Spinal cord (tissue), 10 donors: ENCODE results near the gene PBX2. TPM values are rescaled to one million over a fixed set of nuclear protein-coding genes. Genes with fewer than 3 reads are reported as not detected.
"Not testable (repeated sequence)": the region's sequence is repeated elsewhere in the genome, so short reads cannot be mapped to it uniquely, and the experiment has no call there.

Source experiments
- DNase-seq, 6 donors: peaks; one replicate each; pipeline versions ENCODE4 v3.0.0 to v3.0.0-alpha.2; 2013 to 2015; ENCODE audit warnings: low spot score in 6 of 6, low read depth in 4 of 6
- H3K27ac ChIP-seq: one replicate; pipeline ENCODE4 v1.5.1; 2013; ENCODE audit warnings: low read depth, low read length, control low read depth
- H3K27me3 ChIP-seq: one replicate; pipeline ENCODE4 v1.6.1; 2013; ENCODE audit warnings: low read length; ENCODE audit not compliant: control insufficient read depth, insufficient read depth
- H3K36me3 ChIP-seq: one replicate; pipeline ENCODE4 v1.6.1; 2013; ENCODE audit warnings: low read length; ENCODE audit not compliant: control insufficient read depth, insufficient read depth
- H3K4me1 ChIP-seq: one replicate; pipeline ENCODE4 v1.6.1; 2013; ENCODE audit warnings: low read length; ENCODE audit not compliant: control insufficient read depth, insufficient read depth
- H3K4me3 ChIP-seq: one replicate; pipeline ENCODE4 v1.5.1; 2013; ENCODE audit warnings: low read depth, low read length, control low read depth
- H3K9me3 ChIP-seq: one replicate; pipeline ENCODE4 v1.6.1; 2013; ENCODE audit warnings: low read length; ENCODE audit not compliant: control insufficient read depth, insufficient read depth
- WGBS: methylation state at CpG from one replicate; pipeline ENCODE4 v1.1.5; 2013; ENCODE audit warnings: missing lambda C conversion rate; ENCODE audit not compliant: insufficient coverage; 5-methylcytosine and 5-hydroxymethylcytosine counted together
- polyA plus RNA-seq, 2 donors: library from polyadenylated mRNA; unstranded; fragments of 120-200 nt; gene quantifications; one replicate each; pipeline ENCODE4 v1.2.1, GENCODE V29; 2013; ENCODE audit not compliant: insufficient read length in 2 of 2
- total RNA-seq, 2 donors: library from RNA; depleted of rRNA in 1 of 2; stranded (reverse); fragments of 120-200 nt in 1 of 2; fragments of >200 nt in 1 of 2; gene quantifications; one replicate each; pipeline versions ENCODE4 v1.2.3 to v1.2.4, GENCODE V29; 2013 to 2014
- donor health status: healthy.

PBX2 gene
- total and polyA plus RNA-seq, 4 donors = 32.6 to 94.3 (median 59.3) TPM

GRCh38 chr6:32218167-32218566 lies 28.2 kb upstream of the PBX2 start:
- H3K27me3 ChIP-seq = no peaks in the 10 kb centered on the region

GRCh38 chr6:32216998-32217397 lies 27.0 kb upstream of the PBX2 start:
- no peaks in the 10 kb centered on the region for H3K4me1 ChIP-seq
- no peaks in the 10 kb centered on the region for H3K9me3 ChIP-seq
- 96% methylated on average over 10 of the region's 11 CpGs for WGBS
- H3K27me3 ChIP-seq = no peaks in the 10 kb centered on the region
- DNase-seq = no peak
- no peak overlapping the region for H3K27ac ChIP-seq
- H3K4me3 ChIP-seq = no peak overlapping the region
- no peaks in the 10 kb centered on the region for H3K36me3 ChIP-seq

More at GRCh38 chr6:32218167-32218566, 28.2 kb upstream of the PBX2 start:
- Histone ChIP-seq H3K9me3 (no peaks in the 10 kb centered on the region), H3K27ac (no peak overlapping the region), H3K36me3 (no peaks in the 10 kb centered on the region), H3K4me3 (no peak overlapping the region), H3K4me1 (no peaks in the 10 kb centered on the region)
- no peak for DNase-seq
- WGBS = 76% methylated on average over 7 of the region's 7 CpGs

GRCh38 chr6:32216285-32216684 lies 26.3 kb upstream of the PBX2 start:
- DNase-seq = no peak
- Histone ChIP-seq H3K27ac (no peak overlapping the region), H3K36me3 (no peaks in the 10 kb centered on the region), H3K4me1 (no peaks in the 10 kb centered on the region), H3K4me3 (no peak overlapping the region), H3K27me3 (no peaks in the 10 kb centered on the region), H3K9me3 (no peaks in the 10 kb centered on the region)
- 80% methylated on average over 1 of the region's 10 CpGs for WGBS

GRCh38 chr6:32215617-32216016 lies 25.6 kb upstream of the PBX2 start:
- WGBS = no CpG with 5 or more reads among the region's 4 CpGs
- Histone ChIP-seq H3K27me3 (no peaks in the 10 kb centered on the region), H3K27ac (no peak overlapping the region), H3K9me3 (no peaks in the 10 kb centered on the region), H3K36me3 (no peaks in the 10 kb centered on the region), H3K4me1 (no peaks in the 10 kb centered on the region), H3K4me3 (no peak overlapping the region)
- no peak for DNase-seq

- Histone ChIP-seq H3K27me3 (no peaks in the 10 kb centered on the region), H3K9me3 (no peaks in the 10 kb centered on the region), H3K27ac (no peak overlapping the region), H3K36me3 (no peaks in the 10 kb centered on the region), H3K4me1 (no peaks in the 10 kb centered on the region), H3K4me3 (no peak overlapping the region)
- DNase-seq = no peak
- no CpG with 5 or more reads among the region's 3 CpGs for WGBS
Measured at GRCh38 chr6:32214126-32214525, 24.1 kb upstream of the PBX2 start.

GRCh38 chr6:32213649-32214048 lies 23.6 kb upstream of the PBX2 start:
- Histone ChIP-seq H3K4me1 (no peaks in the 10 kb centered on the region), H3K36me3 (no peaks in the 10 kb centered on the region), H3K27me3 (no peaks in the 10 kb centered on the region), H3K4me3 (no peak overlapping the region), H3K27ac (no peak overlapping the region), H3K9me3 (no peaks in the 10 kb centered on the region)
- DNase-seq = no peak
- WGBS = 92% methylated on average over 2 of the region's 6 CpGs

- DNase-seq = no peak
- 85% methylated on average over 10 of the region's 12 CpGs for WGBS
- Histone ChIP-seq H3K4me1 (no peaks in the 10 kb centered on the region), H3K27ac (no peak overlapping the region), H3K36me3 (no peaks in the 10 kb centered on the region), H3K9me3 (no peaks in the 10 kb centered on the region), H3K27me3 (no peaks in the 10 kb centered on the region), H3K4me3 (no peak overlapping the region)
Measured at GRCh38 chr6:32212076-32212760, 22.2 kb upstream of the PBX2 start.

- H3K4me3 ChIP-seq, H3K36me3 ChIP-seq, H3K27ac ChIP-seq, DNase-seq, H3K9me3 ChIP-seq, H3K27me3 ChIP-seq, H3K4me1 ChIP-seq: not testable (repeated sequence)
- WGBS = 57% methylated on average over 1 of the region's 4 CpGs
Measured at GRCh38 chr6:32211432-32211831, 21.4 kb upstream of the PBX2 start.

- 91% methylated on average over 5 of the region's 5 CpGs for WGBS
- Histone ChIP-seq H3K9me3 (no peaks in the 10 kb centered on the region), H3K27me3 (no peaks in the 10 kb centered on the region), H3K4me3 (no peak overlapping the region), H3K27ac (no peak overlapping the region), H3K4me1 (no peaks in the 10 kb centered on the region), H3K36me3 (no peaks in the 10 kb centered on the region)
- no peak for DNase-seq
Measured at GRCh38 chr6:32210191-32210601, 20.2 kb upstream of the PBX2 start.

GRCh38 chr6:32208996-32209395 lies 19.0 kb upstream of the PBX2 start:
- Histone ChIP-seq H3K36me3 (no peaks in the 10 kb centered on the region), H3K9me3 (no peaks in the 10 kb centered on the region), H3K4me1 (peaks cover under 1% of the 10 kb centered on the region), H3K4me3 (no peak overlapping the region), H3K27me3 (no peaks in the 10 kb centered on the region), H3K27ac (no peak overlapping the region)
- DNase-seq = no peak
- no CpG with 5 or more reads among the region's 1 CpG for WGBS
